Measurements from ENCODE around the gene B9D1. TPM values are rescaled to one million over a fixed set of nuclear protein-coding genes. Genes with fewer than 3 reads are reported as not detected.

B9D1 gene
- total RNA-seq, 1 donor from 2014 or later: 16.5 TPM

- TF ChIP-seq, protein P1, sequence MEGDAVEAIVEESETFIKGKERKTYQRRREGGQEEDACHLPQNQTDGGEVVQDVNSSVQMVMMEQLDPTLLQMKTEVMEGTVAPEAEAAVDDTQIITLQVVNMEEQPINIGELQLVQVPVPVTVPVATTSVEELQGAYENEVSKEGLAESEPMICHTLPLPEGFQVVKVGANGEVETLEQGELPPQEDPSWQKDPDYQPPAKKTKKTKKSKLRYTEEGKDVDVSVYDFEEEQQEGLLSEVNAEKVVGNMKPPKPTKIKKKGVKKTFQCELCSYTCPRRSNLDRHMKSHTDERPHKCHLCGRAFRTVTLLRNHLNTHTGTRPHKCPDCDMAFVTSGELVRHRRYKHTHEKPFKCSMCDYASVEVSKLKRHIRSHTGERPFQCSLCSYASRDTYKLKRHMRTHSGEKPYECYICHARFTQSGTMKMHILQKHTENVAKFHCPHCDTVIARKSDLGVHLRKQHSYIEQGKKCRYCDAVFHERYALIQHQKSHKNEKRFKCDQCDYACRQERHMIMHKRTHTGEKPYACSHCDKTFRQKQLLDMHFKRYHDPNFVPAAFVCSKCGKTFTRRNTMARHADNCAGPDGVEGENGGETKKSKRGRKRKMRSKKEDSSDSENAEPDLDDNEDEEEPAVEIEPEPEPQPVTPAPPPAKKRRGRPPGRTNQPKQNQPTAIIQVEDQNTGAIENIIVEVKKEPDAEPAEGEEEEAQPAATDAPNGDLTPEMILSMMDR (IDR thresholded peaks at IDR 0.05): no peak
- H3K36me3 Mint-ChIP-seq (ENCODE audit: unreplicated experiment): no peaks in the 10 kb centered on the region
- H3K27ac Mint-ChIP-seq (ENCODE audit: unreplicated experiment): peak overlapping the region; percentile 70
- DNase-seq (ENCODE audit: extremely low spot score, unreplicated experiment): no peak
- H3K27me3 Mint-ChIP-seq (ENCODE audit: unreplicated experiment): no peaks in the 10 kb centered on the region
- H3K4me1 Mint-ChIP-seq (ENCODE audit: unreplicated experiment): peaks cover 30% of the 10 kb centered on the region
- no peak overlapping the region for H3K4me3 Mint-ChIP-seq (ENCODE audit: unreplicated experiment)
- no peaks in the 10 kb centered on the region for H3K9me3 Mint-ChIP-seq (ENCODE audit: unreplicated experiment)
These were observed 8.0 kb upstream of the B9D1 start for GRCh38 chr17:19370493-19370960.

DNA sequence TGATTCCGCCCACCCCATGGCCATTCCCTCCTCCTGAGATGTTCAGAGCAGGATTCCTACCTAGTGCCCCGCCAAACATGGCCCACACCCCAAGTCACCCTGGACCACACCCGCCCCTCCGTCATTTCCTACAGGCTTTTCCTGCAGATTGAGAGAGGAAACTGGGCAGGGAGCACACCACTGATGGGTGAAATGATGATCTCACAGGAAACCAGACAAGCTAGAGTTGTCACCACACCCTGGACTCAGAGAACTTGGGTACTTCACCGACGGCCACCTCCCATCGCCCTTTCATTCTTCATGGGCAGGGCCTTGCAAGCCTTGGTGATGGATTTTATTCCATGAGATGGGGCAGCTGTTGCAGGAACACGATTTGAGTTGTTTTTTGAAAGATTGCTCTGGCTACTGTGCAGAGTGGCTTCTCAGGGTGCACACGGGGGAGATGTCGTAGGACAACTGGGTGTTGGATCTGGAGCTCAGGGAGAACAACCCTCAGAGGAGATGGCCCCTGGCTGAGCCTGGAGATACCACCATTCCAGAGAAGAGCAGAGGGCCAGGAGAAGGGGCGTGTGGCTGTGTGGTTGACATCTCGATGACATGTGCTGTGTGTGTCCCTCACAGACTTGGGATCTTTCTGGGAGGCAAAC is 7.4 kb upstream of the B9D1 start:
- Mint-ChIP-seq H3K27ac (ENCODE audit: unreplicated experiment) (peak overlapping the region; percentile 70), H3K9me3 (ENCODE audit: unreplicated experiment) (no peaks in the 10 kb centered on the region), H3K36me3 (ENCODE audit: unreplicated experiment) (no peaks in the 10 kb centered on the region), H3K4me3 (ENCODE audit: unreplicated experiment) (no peak overlapping the region), H3K4me1 (ENCODE audit: unreplicated experiment) (peaks cover 33% of the 10 kb centered on the region), H3K27me3 (ENCODE audit: unreplicated experiment) (no peaks in the 10 kb centered on the region)
- no peak for DNase-seq (ENCODE audit: extremely low spot score, unreplicated experiment)
- TF ChIP-seq, protein P1 (IDR thresholded peaks at IDR 0.05): no peak

DNA sequence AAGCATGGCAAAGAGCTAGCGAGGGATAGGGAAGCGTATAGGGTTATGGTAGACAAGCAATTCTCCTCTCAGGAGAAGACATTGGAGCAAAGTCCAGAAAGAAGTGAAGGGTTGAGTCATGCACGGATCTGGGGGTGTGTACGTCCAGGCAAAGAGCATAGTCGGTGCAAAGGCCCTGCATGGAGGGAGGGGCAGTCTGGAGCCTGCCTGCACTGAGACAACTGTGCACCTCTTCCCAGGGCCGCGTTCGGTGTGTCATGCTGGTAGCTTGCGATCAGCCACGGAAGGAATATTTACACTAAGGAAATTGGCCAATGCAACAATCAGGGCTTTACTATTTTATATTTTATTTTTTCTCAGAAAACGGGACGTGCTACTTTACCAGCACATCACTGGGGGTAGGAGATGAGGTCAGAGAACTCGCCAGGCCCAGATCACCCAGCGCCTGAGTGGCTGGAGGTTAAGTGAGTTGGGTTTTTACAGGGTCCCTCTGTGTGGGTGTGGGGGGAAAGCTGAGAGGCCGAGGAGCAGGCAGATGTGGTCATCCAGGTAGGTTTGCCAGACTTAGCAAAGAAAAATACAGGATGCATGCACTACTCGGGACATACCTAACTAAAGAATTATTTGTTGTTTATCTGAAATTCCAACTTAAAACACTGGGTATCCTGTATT is 6.7 kb upstream of the B9D1 start:
- no peaks in the 10 kb centered on the region for H3K36me3 Mint-ChIP-seq (ENCODE audit: unreplicated experiment)
- TF ChIP-seq, protein P1 (IDR thresholded peaks at IDR 0.05): no peak
- no peaks in the 10 kb centered on the region for H3K9me3 Mint-ChIP-seq (ENCODE audit: unreplicated experiment)
- no peaks in the 10 kb centered on the region for H3K27me3 Mint-ChIP-seq (ENCODE audit: unreplicated experiment)
- DNase-seq (ENCODE audit: extremely low spot score, unreplicated experiment): no peak
- no peak overlapping the region for H3K27ac Mint-ChIP-seq (ENCODE audit: unreplicated experiment)
- no peak overlapping the region for H3K4me3 Mint-ChIP-seq (ENCODE audit: unreplicated experiment)
- peaks cover 40% of the 10 kb centered on the region for H3K4me1 Mint-ChIP-seq (ENCODE audit: unreplicated experiment)

DNA sequence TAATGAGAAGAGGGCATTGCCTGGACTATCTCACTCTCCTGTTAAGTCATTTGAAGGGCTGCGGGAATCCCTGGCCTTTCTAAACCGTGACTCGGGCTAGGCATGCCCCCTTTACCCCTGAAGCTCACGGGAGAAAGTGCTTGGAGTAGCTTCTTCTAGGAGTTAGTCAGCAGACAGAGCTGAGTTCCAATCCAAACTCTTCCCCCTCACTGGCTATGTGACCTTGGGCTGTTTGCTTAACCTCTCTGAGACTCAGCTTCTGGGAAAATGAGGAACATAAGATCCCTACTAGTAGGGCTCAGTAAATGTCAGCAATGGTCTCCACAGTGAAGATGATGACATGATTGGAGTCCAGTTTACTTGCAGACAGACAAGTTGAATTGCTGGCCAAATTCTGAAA is 5.7 kb upstream of the B9D1 start:
- DNase-seq (ENCODE audit: extremely low spot score, unreplicated experiment): no peak
- Mint-ChIP-seq H3K4me1 (ENCODE audit: unreplicated experiment) (peaks cover 48% of the 10 kb centered on the region), H3K27ac (ENCODE audit: unreplicated experiment) (no peak overlapping the region), H3K9me3 (ENCODE audit: unreplicated experiment) (no peaks in the 10 kb centered on the region), H3K4me3 (ENCODE audit: unreplicated experiment) (no peak overlapping the region), H3K36me3 (ENCODE audit: unreplicated experiment) (no peaks in the 10 kb centered on the region), H3K27me3 (ENCODE audit: unreplicated experiment) (no peaks in the 10 kb centered on the region)
- TF ChIP-seq, protein P1 (IDR thresholded peaks at IDR 0.05): no peak

DNA sequence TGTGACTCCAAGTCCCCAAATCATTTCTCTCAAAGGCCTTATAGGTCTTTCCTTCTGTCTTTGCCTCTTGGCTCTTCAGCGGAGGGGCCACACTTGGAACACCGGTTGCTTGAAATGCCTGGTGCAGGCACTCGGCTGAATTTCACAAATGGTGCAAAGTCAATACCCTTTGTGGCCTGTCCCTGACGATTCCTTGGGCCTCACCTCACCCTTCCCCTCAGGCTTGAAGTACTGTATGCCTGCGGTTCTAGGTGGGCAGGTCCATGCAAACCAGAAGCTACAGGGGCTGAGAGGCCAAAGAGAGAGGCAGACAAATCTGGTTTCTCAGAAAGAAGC is 4.1 kb upstream of the B9D1 start:
- TF ChIP-seq, protein P1 (IDR thresholded peaks at IDR 0.05): no peak
- Mint-ChIP-seq H3K4me1 (ENCODE audit: unreplicated experiment) (peaks cover 55% of the 10 kb centered on the region), H3K4me3 (ENCODE audit: unreplicated experiment) (no peak overlapping the region), H3K36me3 (ENCODE audit: unreplicated experiment) (no peaks in the 10 kb centered on the region), H3K27ac (ENCODE audit: unreplicated experiment) (no peak overlapping the region), H3K9me3 (ENCODE audit: unreplicated experiment) (no peaks in the 10 kb centered on the region), H3K27me3 (ENCODE audit: unreplicated experiment) (no peaks in the 10 kb centered on the region)
- DNase-seq (ENCODE audit: extremely low spot score, unreplicated experiment): no peak
